ENCODE measurements around the gene RTN4R. TPM values are rescaled to one million over a fixed set of nuclear protein-coding genes. Genes with fewer than 3 reads are reported as not detected.

RTN4R gene
- total RNA-seq, 1 experiment from 2014 or later, result 16.3 TPM

GRCh38 chr22:20192972-20193760 is 75.0 kb downstream of the RTN4R start:
- DNase-seq (ENCODE audit: low read depth, low spot score), result no peak
- TF ChIP-seq, protein P1, sequence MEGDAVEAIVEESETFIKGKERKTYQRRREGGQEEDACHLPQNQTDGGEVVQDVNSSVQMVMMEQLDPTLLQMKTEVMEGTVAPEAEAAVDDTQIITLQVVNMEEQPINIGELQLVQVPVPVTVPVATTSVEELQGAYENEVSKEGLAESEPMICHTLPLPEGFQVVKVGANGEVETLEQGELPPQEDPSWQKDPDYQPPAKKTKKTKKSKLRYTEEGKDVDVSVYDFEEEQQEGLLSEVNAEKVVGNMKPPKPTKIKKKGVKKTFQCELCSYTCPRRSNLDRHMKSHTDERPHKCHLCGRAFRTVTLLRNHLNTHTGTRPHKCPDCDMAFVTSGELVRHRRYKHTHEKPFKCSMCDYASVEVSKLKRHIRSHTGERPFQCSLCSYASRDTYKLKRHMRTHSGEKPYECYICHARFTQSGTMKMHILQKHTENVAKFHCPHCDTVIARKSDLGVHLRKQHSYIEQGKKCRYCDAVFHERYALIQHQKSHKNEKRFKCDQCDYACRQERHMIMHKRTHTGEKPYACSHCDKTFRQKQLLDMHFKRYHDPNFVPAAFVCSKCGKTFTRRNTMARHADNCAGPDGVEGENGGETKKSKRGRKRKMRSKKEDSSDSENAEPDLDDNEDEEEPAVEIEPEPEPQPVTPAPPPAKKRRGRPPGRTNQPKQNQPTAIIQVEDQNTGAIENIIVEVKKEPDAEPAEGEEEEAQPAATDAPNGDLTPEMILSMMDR (IDR thresholded peaks at IDR 0.05), result no peak
- TF ChIP-seq SIN3A (IDR thresholded peaks at IDR 0.05; ENCODE audit: borderline replicate concordance, insufficient read depth, low read depth, low read length), result no peak
- CTCF ChIA-PET, result interaction anchor here (1.3 kb wide), 1 partner anchor 45 kb away, joined by 4 read pairs; no protein-coding TSS in a partner anchor

DNA sequence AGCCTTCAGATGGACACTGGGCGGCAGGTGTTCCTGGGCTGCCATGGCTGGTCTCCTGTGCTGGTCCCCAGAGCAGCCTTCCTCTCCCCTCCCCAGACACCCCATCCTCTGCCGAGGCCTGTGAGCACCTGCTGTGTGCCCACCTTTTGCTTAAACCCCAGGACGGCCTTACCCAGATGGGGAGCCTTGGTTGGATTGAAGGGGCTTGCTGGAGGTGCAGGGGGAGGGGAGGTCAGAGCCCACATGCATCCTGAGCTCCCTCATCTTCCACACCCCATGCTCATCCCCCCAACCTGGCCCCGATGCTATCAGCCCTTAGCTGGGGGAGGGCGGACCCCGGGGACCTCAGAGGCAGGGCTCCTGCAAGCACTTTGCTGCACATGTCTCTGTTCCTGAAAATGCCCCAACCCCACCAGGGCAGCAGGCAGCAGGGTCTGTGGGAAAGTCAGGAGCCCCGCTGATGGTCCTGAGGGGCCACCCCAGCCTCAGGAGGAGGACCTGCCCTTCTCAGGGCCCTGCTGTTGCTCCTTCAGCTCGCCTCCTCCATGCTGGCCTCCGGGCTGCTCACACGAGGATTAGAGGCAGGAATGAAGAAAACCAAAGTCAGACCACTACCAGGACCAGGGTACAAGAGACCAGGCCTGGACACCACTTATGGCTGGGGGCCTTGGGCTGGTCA is 75.7 kb downstream of the RTN4R start:
- DNase-seq (ENCODE audit: low read depth, low spot score) (no peak), ATAC-seq (no peak)
- no peaks in the 10 kb centered on the region for H3K27me3 ChIP-seq (ENCODE audit: control insufficient read depth, insufficient read depth, low read length)
- intact Hi-C loops (cut with micrococcal nuclease; ENCODE audit: unreplicated experiment) (no loop called here), in situ Hi-C loops (cut with HindIII; ENCODE audit: low pct_unique_long_range_greater_than_20kb, low sequenced_read_pairs) (no loop called here)
- no peak overlapping the region for H3K27ac ChIP-seq (ENCODE audit: low read length)
- CTCF ChIA-PET, result interaction anchor here (1.3 kb wide), 1 partner anchor 46 kb away, joined by 4 read pairs; no protein-coding TSS in a partner anchor
- H3K36me3 ChIP-seq (ENCODE audit: control insufficient read depth, insufficient read depth, low read length), result no peaks in the 10 kb centered on the region
- POLR2A ChIA-PET, result no interaction called here
- TF ChIP-seq SIN3A (IDR thresholded peaks at IDR 0.05; ENCODE audit: borderline replicate concordance, insufficient read depth, low read depth, low read length) (no peak), TCF7L2 (IDR thresholded peaks at IDR 0.05; ENCODE audit: low read depth, low read length) (no peak), POLR2AphosphoS5 (IDR thresholded peaks at IDR 0.05; ENCODE audit: low read depth, low read length) (no peak)
- TF ChIP-seq, protein P2, sequence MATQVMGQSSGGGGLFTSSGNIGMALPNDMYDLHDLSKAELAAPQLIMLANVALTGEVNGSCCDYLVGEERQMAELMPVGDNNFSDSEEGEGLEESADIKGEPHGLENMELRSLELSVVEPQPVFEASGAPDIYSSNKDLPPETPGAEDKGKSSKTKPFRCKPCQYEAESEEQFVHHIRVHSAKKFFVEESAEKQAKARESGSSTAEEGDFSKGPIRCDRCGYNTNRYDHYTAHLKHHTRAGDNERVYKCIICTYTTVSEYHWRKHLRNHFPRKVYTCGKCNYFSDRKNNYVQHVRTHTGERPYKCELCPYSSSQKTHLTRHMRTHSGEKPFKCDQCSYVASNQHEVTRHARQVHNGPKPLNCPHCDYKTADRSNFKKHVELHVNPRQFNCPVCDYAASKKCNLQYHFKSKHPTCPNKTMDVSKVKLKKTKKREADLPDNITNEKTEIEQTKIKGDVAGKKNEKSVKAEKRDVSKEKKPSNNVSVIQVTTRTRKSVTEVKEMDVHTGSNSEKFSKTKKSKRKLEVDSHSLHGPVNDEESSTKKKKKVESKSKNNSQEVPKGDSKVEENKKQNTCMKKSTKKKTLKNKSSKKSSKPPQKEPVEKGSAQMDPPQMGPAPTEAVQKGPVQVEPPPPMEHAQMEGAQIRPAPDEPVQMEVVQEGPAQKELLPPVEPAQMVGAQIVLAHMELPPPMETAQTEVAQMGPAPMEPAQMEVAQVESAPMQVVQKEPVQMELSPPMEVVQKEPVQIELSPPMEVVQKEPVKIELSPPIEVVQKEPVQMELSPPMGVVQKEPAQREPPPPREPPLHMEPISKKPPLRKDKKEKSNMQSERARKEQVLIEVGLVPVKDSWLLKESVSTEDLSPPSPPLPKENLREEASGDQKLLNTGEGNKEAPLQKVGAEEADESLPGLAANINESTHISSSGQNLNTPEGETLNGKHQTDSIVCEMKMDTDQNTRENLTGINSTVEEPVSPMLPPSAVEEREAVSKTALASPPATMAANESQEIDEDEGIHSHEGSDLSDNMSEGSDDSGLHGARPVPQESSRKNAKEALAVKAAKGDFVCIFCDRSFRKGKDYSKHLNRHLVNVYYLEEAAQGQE (IDR thresholded peaks at IDR 0.05; ENCODE audit: insufficient read depth in 1 of 2, low read depth in 2 of 2, low read length in 1 of 2), result no peak
- TF ChIP-seq, protein P1 (IDR thresholded peaks at IDR 0.05), result no peak
- H3K9me3 ChIP-seq (ENCODE audit: control insufficient read depth, insufficient read depth, low read depth, low read length), result no peaks in the 10 kb centered on the region
- H3K4me3 ChIP-seq (ENCODE audit: low read depth in 2 of 2, low read length in 2 of 2), result no peak overlapping the region
- no TSS peak for BruUV-seq (replicated peaks)
- H3K4me1 ChIP-seq (ENCODE audit: control insufficient read depth, insufficient read depth, low read length), result no peaks in the 10 kb centered on the region

More at GRCh38 chr22:20192972-20193760, 75.0 kb downstream of the RTN4R start:
- Histone ChIP-seq H3K4me3 (ENCODE audit: low read depth in 2 of 2, low read length in 2 of 2) (no peak overlapping the region), H3K4me1 (ENCODE audit: control insufficient read depth, insufficient read depth, low read length) (no peaks in the 10 kb centered on the region), H3K27ac (ENCODE audit: low read length) (no peak overlapping the region), H3K36me3 (ENCODE audit: control insufficient read depth, insufficient read depth, low read length) (no peaks in the 10 kb centered on the region), H3K27me3 (ENCODE audit: control insufficient read depth, insufficient read depth, low read length) (no peaks in the 10 kb centered on the region), H3K9me3 (ENCODE audit: control insufficient read depth, insufficient read depth, low read depth, low read length) (no peaks in the 10 kb centered on the region)
- in situ Hi-C loops (cut with HindIII; ENCODE audit: low pct_unique_long_range_greater_than_20kb, low sequenced_read_pairs) (no loop called here), intact Hi-C loops (cut with micrococcal nuclease; ENCODE audit: unreplicated experiment) (no loop called here)
- POLR2A ChIA-PET, result no interaction called here
- no TSS peak for BruUV-seq (replicated peaks)
- ATAC-seq, result no peak

All from Panc1 (cell line).